SK-N-SH (cell line): Measurements from ENCODE around the gene BBS9. TPM values are rescaled to one million over a fixed set of nuclear protein-coding genes. Genes with fewer than 3 reads are reported as not detected.

Experiments
- CTCF ChIA-PET: fragments of 300-600, 350-600 bp; formaldehyde crosslinking; extraction: SDS; loops from one replicate; lab custom pipeline; 2021; lab: Yijun Ruan, JAX
- POLR2A ChIA-PET: fragments of 350-600 bp; sonication (Branson Sonifier 250); formaldehyde crosslinking; extraction: SDS; loops from one replicate; lab custom pipeline; 2020; ENCODE audit warnings: antibody characterized with exemption, inconsistent platforms; lab: Yijun Ruan, JAX
- DNase-seq: peaks from one replicate; pipeline ENCODE4 v3.0.0; 2012
- H2AFZ ChIP-seq: fragments of 200-600 bp; sonication (generic); 2 replicates; pipeline ENCODE4 v1.8.1; 2016; ENCODE audit warnings: antibody characterized with exemption, mild to moderate bottlenecking, low read depth
- H3F3A ChIP-seq: fragments of 200-600 bp; sonication (generic); replicated peaks from 2 replicates; pipeline ENCODE3; 2016; ENCODE audit warnings: antibody characterized with exemption, mild to moderate bottlenecking; ENCODE audit not compliant: insufficient read depth
- H3K27ac ChIP-seq, 2 experiments: fragments of 200-500 bp in 1 of 2; fragments of 200-600 bp in 1 of 2; sonication (Bioruptor generic) in 1 of 2; sonication (generic), shearing (Covaris generic) in 1 of 2; 2 replicates each; pipeline versions ENCODE4 v1.5.1 to v1.6.1; 2014 to 2016; ENCODE audit warnings: low read depth in 2 of 2, inconsistent platforms in 1 of 2, low read length in 1 of 2, mild to moderate bottlenecking in 1 of 2, mixed read lengths in 1 of 2
- H3K27me3 ChIP-seq: fragments of 200-600 bp; sonication (generic), shearing (Covaris generic); 2 replicates; pipeline ENCODE4 v1.6.1; 2016; ENCODE audit warnings: mixed run types; ENCODE audit not compliant: insufficient read depth
- H3K36me3 ChIP-seq, 2 experiments: fragments of 200-500 bp in 1 of 2; fragments of 200-600 bp in 1 of 2; sonication (Bioruptor generic) in 1 of 2; sonication (generic) in 1 of 2; replicated peaks in 1 of 2; 2 replicates each; pipeline versions ENCODE3 to v1.5.1; 2014 to 2016; ENCODE audit warnings: low read length in 1 of 2, mild to moderate bottlenecking in 1 of 2; ENCODE audit not compliant: insufficient read depth in 2 of 2, control insufficient read depth in 1 of 2
- H3K4me1 ChIP-seq, 2 experiments: fragments of 200-500 bp in 1 of 2; fragments of 200-600 bp in 1 of 2; sonication (Bioruptor generic) in 1 of 2; sonication (generic), shearing (Covaris generic) in 1 of 2; 2 replicates each; pipeline versions ENCODE4 v1.5.1 to v1.6.1; 2014 to 2016; ENCODE audit warnings: low read depth in 1 of 2, low read length in 1 of 2, mixed run types in 1 of 2; ENCODE audit not compliant: insufficient read depth in 2 of 2, control insufficient read depth in 1 of 2
- H3K4me2 ChIP-seq: fragments of 200-600 bp; sonication (generic), shearing (Covaris generic); 2 replicates; pipeline ENCODE4 v1.6.1; 2017; ENCODE audit warnings: mixed run types
- H3K4me3 ChIP-seq, 2 experiments: fragments of 200-500 bp in 1 of 2; fragments of 200-600 bp in 1 of 2; sonication (Bioruptor generic) in 1 of 2; sonication (generic), shearing (Covaris generic) in 1 of 2; 2 replicates each; pipeline versions ENCODE4 v1.5.1 to v1.8.1; 2014 to 2016; ENCODE audit warnings: low read depth in 2 of 2, inconsistent platforms in 1 of 2, low read length in 1 of 2, mild to moderate bottlenecking in 1 of 2, mixed read lengths in 1 of 2, moderate library complexity in 1 of 2
- H3K79me2 ChIP-seq: fragments of 200-600 bp; sonication (generic); 2 replicates; pipeline ENCODE4 v1.8.1; 2017; ENCODE audit warnings: mild to moderate bottlenecking; ENCODE audit not compliant: insufficient read depth
- H3K9ac ChIP-seq: fragments of 200-600 bp; sonication (generic); 2 replicates; pipeline ENCODE4 v1.6.1; 2017; ENCODE audit warnings: mixed run types
- H3K9me2 ChIP-seq: fragments of 200-600 bp; sonication (generic); 2 replicates; pipeline ENCODE4 v1.6.1; 2017; ENCODE audit warnings: mixed run types
- H3K9me3 ChIP-seq: fragments of 200-600 bp; sonication (generic); 2 replicates; pipeline ENCODE4 v1.6.1; 2017; ENCODE audit warnings: mixed run types, mild to moderate bottlenecking, moderate library complexity
- H4K20me1 ChIP-seq: fragments of 200-600 bp; sonication (generic); 2 replicates; pipeline ENCODE4 v1.6.1; 2017; ENCODE audit warnings: mild to moderate bottlenecking, mixed run types; ENCODE audit not compliant: insufficient read depth
- EP300 ChIP-seq, 2 experiments: IDR thresholded peaks; 2 replicates each; pipeline versions ENCODE4 v1.4.0 to v1.6.1; 2012; ENCODE audit warnings: borderline replicate concordance in 1 of 2, low read depth in 1 of 2, low read length in 1 of 2
- FOSL2 ChIP-seq: IDR thresholded peaks from 2 replicates; pipeline ENCODE4 v1.4.0; 2012; ENCODE audit warnings: low read depth, mild to moderate bottlenecking, moderate library complexity, borderline replicate concordance
- GATA2 ChIP-seq: sonication (generic); formaldehyde crosslinking; IDR thresholded peaks from 2 replicates; pipeline ENCODE4 v1.5.0; 2020; ENCODE audit warnings: mild to moderate bottlenecking, missing genetic modification reagents
- RXRA ChIP-seq: IDR thresholded peaks from 2 replicates; pipeline ENCODE4 v1.4.0; 2012; ENCODE audit warnings: low read depth, mild to moderate bottlenecking, borderline replicate concordance
- SIN3A ChIP-seq: IDR thresholded peaks from 2 replicates; pipeline ENCODE4 v1.6.1; 2012; ENCODE audit warnings: low read depth, mild to moderate bottlenecking, low read length, moderate library complexity, borderline replicate concordance
- SMC3 ChIP-seq: IDR thresholded peaks from 2 replicates; pipeline ENCODE4 v1.6.1; 2012; ENCODE audit warnings: low read depth, low read length, improper control_type of control experiment
- TCF12 ChIP-seq: IDR thresholded peaks from 2 replicates; pipeline ENCODE4 v1.4.0; 2012
- WGBS: methylation state at CpG from one replicate; pipeline ENCODE4 v1.1.6; 2017; ENCODE audit warnings: low lambda C conversion rate; 5-methylcytosine and 5-hydroxymethylcytosine counted together
- polyA plus RNA-seq, 3 experiments: library from polyadenylated mRNA; depleted of rRNA; stranded (reverse); fragments of >200 nt; gene quantifications; 2 replicates each; pipeline ENCODE4 v1.2.3, GENCODE V29; 2012
- TF ChIP-seq, protein P1 (sequence below): IDR thresholded peaks from 2 replicates; pipeline ENCODE4 v1.6.1; 2012; ENCODE audit warnings: mild to moderate bottlenecking, low read depth, low read length, moderate library complexity
- TF ChIP-seq, protein P2 (sequence below): IDR thresholded peaks from 2 replicates; pipeline ENCODE4 v1.4.0; 2012; ENCODE audit warnings: low read depth
- TF ChIP-seq, protein P3 (sequence below): IDR thresholded peaks from 2 replicates; pipeline ENCODE4 v1.4.0; 2012; ENCODE audit warnings: low read depth, borderline replicate concordance

Gene BBS9
- polyA plus RNA-seq, 1 of the 3 experiments (the other 2 are of a cell fraction): 7.5 TPM

DNA sequence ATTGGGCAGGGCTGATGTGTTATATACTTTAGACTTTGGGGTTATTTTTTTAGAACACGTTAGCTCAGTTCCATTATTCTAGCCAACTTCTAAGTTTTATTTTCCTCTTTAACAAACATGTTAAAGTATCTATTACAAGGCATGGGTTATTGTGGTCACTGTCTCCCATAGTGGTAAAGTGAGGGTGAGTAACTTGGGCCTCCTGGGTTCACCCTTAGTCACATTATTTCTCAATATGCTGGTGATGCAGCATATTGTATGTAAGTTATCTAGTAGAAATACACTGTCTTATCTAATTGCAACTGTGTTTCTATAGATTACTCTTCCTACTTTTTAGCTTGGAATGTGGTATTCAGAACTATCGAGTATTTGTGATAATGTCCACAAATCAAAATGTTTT, 65.9 kb downstream of the BBS9 start (continued):
- TF ChIP-seq, protein P1, sequence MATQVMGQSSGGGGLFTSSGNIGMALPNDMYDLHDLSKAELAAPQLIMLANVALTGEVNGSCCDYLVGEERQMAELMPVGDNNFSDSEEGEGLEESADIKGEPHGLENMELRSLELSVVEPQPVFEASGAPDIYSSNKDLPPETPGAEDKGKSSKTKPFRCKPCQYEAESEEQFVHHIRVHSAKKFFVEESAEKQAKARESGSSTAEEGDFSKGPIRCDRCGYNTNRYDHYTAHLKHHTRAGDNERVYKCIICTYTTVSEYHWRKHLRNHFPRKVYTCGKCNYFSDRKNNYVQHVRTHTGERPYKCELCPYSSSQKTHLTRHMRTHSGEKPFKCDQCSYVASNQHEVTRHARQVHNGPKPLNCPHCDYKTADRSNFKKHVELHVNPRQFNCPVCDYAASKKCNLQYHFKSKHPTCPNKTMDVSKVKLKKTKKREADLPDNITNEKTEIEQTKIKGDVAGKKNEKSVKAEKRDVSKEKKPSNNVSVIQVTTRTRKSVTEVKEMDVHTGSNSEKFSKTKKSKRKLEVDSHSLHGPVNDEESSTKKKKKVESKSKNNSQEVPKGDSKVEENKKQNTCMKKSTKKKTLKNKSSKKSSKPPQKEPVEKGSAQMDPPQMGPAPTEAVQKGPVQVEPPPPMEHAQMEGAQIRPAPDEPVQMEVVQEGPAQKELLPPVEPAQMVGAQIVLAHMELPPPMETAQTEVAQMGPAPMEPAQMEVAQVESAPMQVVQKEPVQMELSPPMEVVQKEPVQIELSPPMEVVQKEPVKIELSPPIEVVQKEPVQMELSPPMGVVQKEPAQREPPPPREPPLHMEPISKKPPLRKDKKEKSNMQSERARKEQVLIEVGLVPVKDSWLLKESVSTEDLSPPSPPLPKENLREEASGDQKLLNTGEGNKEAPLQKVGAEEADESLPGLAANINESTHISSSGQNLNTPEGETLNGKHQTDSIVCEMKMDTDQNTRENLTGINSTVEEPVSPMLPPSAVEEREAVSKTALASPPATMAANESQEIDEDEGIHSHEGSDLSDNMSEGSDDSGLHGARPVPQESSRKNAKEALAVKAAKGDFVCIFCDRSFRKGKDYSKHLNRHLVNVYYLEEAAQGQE: no peak
- no peak for TF ChIP-seq TCF12
- no peak for TF ChIP-seq EP300 (IDR thresholded peaks at IDR 0.05; ENCODE audit: borderline replicate concordance in 1 of 2, low read depth in 1 of 2, low read length in 1 of 2)
- TF ChIP-seq, protein P2, sequence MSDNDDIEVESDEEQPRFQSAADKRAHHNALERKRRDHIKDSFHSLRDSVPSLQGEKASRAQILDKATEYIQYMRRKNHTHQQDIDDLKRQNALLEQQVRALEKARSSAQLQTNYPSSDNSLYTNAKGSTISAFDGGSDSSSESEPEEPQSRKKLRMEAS: no peak
- TF ChIP-seq, protein P3, sequence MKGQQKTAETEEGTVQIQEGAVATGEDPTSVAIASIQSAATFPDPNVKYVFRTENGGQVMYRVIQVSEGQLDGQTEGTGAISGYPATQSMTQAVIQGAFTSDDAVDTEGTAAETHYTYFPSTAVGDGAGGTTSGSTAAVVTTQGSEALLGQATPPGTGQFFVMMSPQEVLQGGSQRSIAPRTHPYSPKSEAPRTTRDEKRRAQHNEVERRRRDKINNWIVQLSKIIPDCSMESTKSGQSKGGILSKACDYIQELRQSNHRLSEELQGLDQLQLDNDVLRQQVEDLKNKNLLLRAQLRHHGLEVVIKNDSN: no peak
- no peak for TF ChIP-seq SMC3
- no peak for TF ChIP-seq RXRA
- no peak for TF ChIP-seq SIN3A
- no peak for TF ChIP-seq FOSL2
- TF ChIP-seq, all 33 proteins: peak for 0

DNA sequence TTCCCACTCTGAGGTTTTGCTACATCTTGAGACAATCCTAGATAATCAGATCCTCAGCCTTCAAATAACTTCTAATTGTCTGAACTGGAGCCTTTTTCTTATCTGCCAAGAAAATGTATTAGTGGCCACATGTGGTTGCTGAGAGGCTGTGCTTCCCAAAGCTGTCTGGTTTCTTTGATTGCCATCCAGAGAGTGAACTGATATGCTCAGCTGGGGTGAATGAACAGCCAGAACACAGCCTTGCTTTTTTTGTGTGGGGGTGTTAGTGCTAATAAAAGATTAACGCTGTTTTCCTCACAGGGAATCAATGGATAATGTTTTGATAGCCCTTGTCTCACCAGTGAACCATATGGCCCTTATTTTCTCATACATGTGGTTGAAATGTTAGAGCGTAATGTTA, 66.9 kb downstream of the BBS9 start:
- CTCF ChIA-PET: interaction anchor here (1.0 to 4.2 kb wide), 2 partner anchors 11 to 699 kb away, joined by 5 to 15 read pairs; no protein-coding TSS in a partner anchor
- TF ChIP-seq GATA2 (CRISPR knock-in tag): peak; percentile 48
- TF ChIP-seq, protein P3: no peak

More for the DNA sequence above, 66.9 kb downstream of the BBS9 start:
- Histone ChIP-seq H3K27me3 (no peaks in the 10 kb centered on the region), H3K4me2 (no peak overlapping the region), H3K27ac (peak overlapping the region in 1 of 2 experiments; percentile 44; a peak in 1 of 4 replicates), H3K4me1 (no peaks in the 10 kb centered on the region; a peak in 1 of 4 replicates), H3F3A (no peaks in the 10 kb centered on the region), H3K79me2 (no peaks in the 10 kb centered on the region), H2AFZ (no peak overlapping the region), H3K9ac (no peak overlapping the region), H3K36me3 (no peaks in the 10 kb centered on the region), H3K9me3 (no peaks in the 10 kb centered on the region), H3K4me3 (no peak overlapping the region), H3K9me2 (no peaks in the 10 kb centered on the region), H4K20me1 (no peaks in the 10 kb centered on the region)
- WGBS: 60% methylated on average over 2 of the region's 2 CpGs
- peak; percentile 49 for DNase-seq
- POLR2A ChIA-PET: no interaction called here
